Right lobe of liver (tissue), 6 donors: Measurements from ENCODE around the gene PPIL6. TPM values are rescaled to one million over a fixed set of nuclear protein-coding genes. Genes with fewer than 3 reads are reported as not detected.

ENCODE experiments used
- ATAC-seq, 4 donors: fragments of 200-7000 bp; cut with Tn5 transposase; one replicate each; pipeline ENCODE4 v1.9.1; 2020; ENCODE audit warnings: mild to moderate bottlenecking in 4 of 4, moderate library complexity in 4 of 4
- DNase-seq, 3 donors: peaks; one replicate each; pipeline ENCODE4 v3.0.0-alpha.2; 2020
- H3K27ac ChIP-seq, 3 donors: fragments of 200-600 bp; one replicate each; pipeline ENCODE4 v1.8.0; 2022
- H3K27me3 ChIP-seq, 2 donors: fragments of 200-600 bp; one replicate each; pipeline ENCODE4 v1.8.0; 2022
- H3K36me3 ChIP-seq, 4 donors: fragments of 200-600 bp; sonication (generic) in 1 of 4; one replicate each; pipeline versions ENCODE4 v1.5.1 to v1.8.0; 2017 to 2022; ENCODE audit warnings: control low read depth in 1 of 4
- H3K4me1 ChIP-seq, 4 donors: fragments of 200-600 bp; sonication (generic) in 1 of 4; one replicate each; pipeline versions ENCODE4 v1.5.1 to v1.8.0; 2017 to 2022; ENCODE audit warnings: control low read depth in 1 of 4
- H3K4me3 ChIP-seq, 3 donors: fragments of 200-600 bp; one replicate each; pipeline ENCODE4 v1.8.0; 2022
- H3K9me3 ChIP-seq, 4 donors: fragments of 200-600 bp; sonication (generic) in 1 of 4; one replicate each; pipeline versions ENCODE4 v1.5.1 to v1.8.0; 2017 to 2022; ENCODE audit warnings: control low read depth in 1 of 4
- POLR2A ChIP-seq: fragments of 450-650 bp; IDR thresholded peaks from one replicate; pipeline ENCODE4 v1.6.1; 2017; ENCODE audit warnings: antibody characterized with exemption, mild to moderate bottlenecking
- WGBS: methylation state at CpG from one replicate; pipeline ENCODE4 v1.1.6; 2018; ENCODE audit warnings: low coverage, low lambda C conversion rate; ENCODE audit not compliant: insufficient coverage; ENCODE audit errors: missing lambda C conversion rate; 5-methylcytosine and 5-hydroxymethylcytosine counted together
- intact Hi-C, 2 donors: fragments of 100-400 bp; cut with DNase I; formaldehyde crosslinking; loops; one replicate each; pipeline versions ENCODE4 v1.11.2 to v1.14.1; 2022
- total RNA-seq, 6 experiments: library from RNA; depleted of rRNA in 2 of 6; stranded (reverse); fragments of >200 nt in 2 of 6; fragmentation: NEBNext Ultra II Directional in 3 of 6; extraction: Animal tissue kit (Norgen Biotek cat#: 25700) in 3 of 6; gene quantifications; one replicate each; pipeline versions ENCODE4 v1.1.0 to v1.2.4, GENCODE V29; 2016 to 2023
- TF ChIP-seq, protein P1 (sequence below), 4 donors: fragments of 200-600 bp in 3 of 4; fragments of 450-650 bp in 1 of 4; IDR thresholded peaks; one replicate each; pipeline versions ENCODE4 v1.5.1 to v1.8.0; 2016 to 2022; ENCODE audit warnings: antibody characterized with exemption in 4 of 4, mild to moderate bottlenecking in 2 of 4
- donor health status: DM: no; HTN: yes; CAD: no.
- donor health status: DM: no; HTN: no; CAD: no.
- donor health status: DM: no; HTN: no; CAD: no.
- donor health status: DM: no; HTN: yes; CAD: no.
- donor health status: DM: no; HTN: yes; CAD: no.

Gene PPIL6
- total RNA-seq, 6 experiments from 2014 or later: 0.12 to 0.42 (median 0.33) TPM; not detected in 2

DNA sequence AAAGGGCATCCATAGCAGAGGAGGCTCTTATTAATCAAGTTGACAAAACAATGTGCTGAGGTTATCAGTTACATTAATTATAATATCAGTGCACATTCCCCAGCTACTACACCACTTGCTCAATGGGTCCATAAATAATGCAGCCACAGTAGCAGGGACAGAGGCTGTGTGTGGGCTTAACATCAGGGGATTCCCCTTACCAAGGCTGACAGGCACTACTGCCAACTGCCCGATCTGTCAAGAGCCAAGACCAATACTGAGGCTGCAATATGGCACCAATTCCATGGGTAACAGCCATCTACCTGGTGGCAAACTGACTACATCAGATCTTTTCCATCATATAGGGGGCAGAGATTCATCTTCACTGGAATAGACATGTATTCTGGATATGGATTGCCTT, 80.1 kb downstream of the PPIL6 start:
- ATAC-seq: peak in 2 of 4 donors; percentile 39 to 51

DNA sequence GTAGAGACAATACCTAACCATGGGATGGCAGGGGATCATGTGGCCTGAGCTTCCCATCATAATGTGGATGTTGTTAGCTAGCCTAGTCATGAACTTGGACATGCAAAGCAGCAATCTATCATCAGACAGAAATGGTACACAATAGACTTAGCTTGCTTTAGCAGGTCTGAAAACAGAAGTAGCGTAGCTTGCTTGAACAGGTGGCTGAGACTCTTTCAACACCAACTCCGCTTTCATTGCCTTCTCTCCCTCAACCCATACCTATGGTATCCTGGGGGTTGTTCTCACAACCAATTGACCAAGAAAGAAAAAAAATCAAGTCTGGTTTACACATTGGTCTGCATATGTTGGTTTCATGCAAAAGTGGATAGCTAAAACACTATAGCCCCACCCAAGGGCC, 81.2 kb downstream of the PPIL6 start:
- H3K27ac ChIP-seq: no peak overlapping the region
- no peaks in the 10 kb centered on the region for H3K4me1 ChIP-seq
- intact Hi-C loops: no loop called here
- ATAC-seq: no peak
- H3K27me3 ChIP-seq: no peaks in the 10 kb centered on the region
- TF ChIP-seq, protein P1, sequence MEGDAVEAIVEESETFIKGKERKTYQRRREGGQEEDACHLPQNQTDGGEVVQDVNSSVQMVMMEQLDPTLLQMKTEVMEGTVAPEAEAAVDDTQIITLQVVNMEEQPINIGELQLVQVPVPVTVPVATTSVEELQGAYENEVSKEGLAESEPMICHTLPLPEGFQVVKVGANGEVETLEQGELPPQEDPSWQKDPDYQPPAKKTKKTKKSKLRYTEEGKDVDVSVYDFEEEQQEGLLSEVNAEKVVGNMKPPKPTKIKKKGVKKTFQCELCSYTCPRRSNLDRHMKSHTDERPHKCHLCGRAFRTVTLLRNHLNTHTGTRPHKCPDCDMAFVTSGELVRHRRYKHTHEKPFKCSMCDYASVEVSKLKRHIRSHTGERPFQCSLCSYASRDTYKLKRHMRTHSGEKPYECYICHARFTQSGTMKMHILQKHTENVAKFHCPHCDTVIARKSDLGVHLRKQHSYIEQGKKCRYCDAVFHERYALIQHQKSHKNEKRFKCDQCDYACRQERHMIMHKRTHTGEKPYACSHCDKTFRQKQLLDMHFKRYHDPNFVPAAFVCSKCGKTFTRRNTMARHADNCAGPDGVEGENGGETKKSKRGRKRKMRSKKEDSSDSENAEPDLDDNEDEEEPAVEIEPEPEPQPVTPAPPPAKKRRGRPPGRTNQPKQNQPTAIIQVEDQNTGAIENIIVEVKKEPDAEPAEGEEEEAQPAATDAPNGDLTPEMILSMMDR (IDR thresholded peaks at IDR 0.05): no peak
- no peak for TF ChIP-seq POLR2A
- no peaks in the 10 kb centered on the region for H3K9me3 ChIP-seq
- WGBS: 91% methylated on average over 2 of the region's 2 CpGs
- H3K4me3 ChIP-seq: no peak overlapping the region
- DNase-seq: no peak
- H3K36me3 ChIP-seq: peaks cover 0 to 15% (median 1%) of the 10 kb centered on the region in 4 donors

More for the DNA sequence above, 80.1 kb downstream of the PPIL6 start:
- no peak for DNase-seq
- Histone ChIP-seq H3K27ac (no peak overlapping the region), H3K9me3 (no peaks in the 10 kb centered on the region), H3K4me1 (no peaks in the 10 kb centered on the region), H3K4me3 (no peak overlapping the region), H3K36me3 (peaks cover 0 to 17% (median 1%) of the 10 kb centered on the region in 4 donors), H3K27me3 (no peaks in the 10 kb centered on the region)
- intact Hi-C loops: no loop called here
- 60% methylated on average over 1 of the region's 1 CpG for WGBS
- TF ChIP-seq, protein P1 (IDR thresholded peaks at IDR 0.05): no peak
- no peak for TF ChIP-seq POLR2A

DNA sequence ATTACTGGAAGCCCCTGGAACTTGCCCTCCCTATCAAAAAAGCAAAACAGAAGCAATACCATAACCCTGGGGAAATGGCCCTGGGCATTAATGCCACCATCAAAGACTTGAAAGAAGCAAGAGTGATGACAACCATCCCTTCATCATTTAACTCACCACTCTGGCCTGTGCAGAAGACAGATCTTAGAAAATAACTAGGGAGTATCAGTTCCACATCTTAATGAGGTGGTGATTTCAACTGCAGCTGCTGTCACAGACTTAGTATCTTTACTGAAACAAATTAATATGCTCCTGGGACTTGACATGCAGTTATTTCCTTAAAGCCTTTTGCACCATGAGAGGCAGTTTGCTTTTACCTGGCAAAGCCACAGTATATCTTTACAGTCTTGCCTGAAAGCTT, 82.2 kb downstream of the PPIL6 start:
- H3K36me3 ChIP-seq: peaks cover 0 to 12% (median 1%) of the 10 kb centered on the region in 4 donors
- H3K27me3 ChIP-seq: no peaks in the 10 kb centered on the region
- intact Hi-C loops: no loop called here

DNA sequence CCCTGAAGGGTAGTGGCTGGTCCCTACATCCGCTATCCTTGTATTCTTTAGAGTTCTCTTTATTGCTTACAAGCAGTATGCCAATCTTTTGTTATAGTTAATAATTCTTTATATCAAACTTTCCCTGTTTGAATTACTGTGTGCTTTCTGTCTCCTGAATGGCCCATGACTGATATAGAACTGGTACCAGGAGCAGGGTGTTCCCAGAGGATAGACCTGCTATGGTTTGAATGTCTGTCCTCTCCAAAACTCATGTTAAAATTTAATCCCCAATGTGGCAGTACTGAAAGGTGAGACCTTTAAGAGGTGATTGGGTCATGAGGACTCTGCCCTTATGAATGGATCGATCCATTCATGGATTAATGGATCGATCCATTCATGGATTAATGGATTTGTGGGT, 84.2 kb downstream of the PPIL6 start:
- Histone ChIP-seq H3K9me3 (no peaks in the 10 kb centered on the region), H3K36me3 (peaks cover 0 to 6% (median 0%) of the 10 kb centered on the region in 4 donors), H3K27me3 (no peaks in the 10 kb centered on the region), H3K4me1 (no peaks in the 10 kb centered on the region), H3K4me3 (no peak overlapping the region), H3K27ac (no peak overlapping the region)
- DNase-seq (no peak), ATAC-seq (no peak)
- TF ChIP-seq POLR2A: no peak
- TF ChIP-seq, protein P1 (IDR thresholded peaks at IDR 0.05): no peak
- intact Hi-C loops: no loop called here
- WGBS: 86% methylated on average over 3 of the region's 3 CpGs

More for the DNA sequence above, 82.2 kb downstream of the PPIL6 start:
- no peak for DNase-seq
- ATAC-seq: no peak
- Histone ChIP-seq H3K4me3 (no peak overlapping the region), H3K4me1 (no peaks in the 10 kb centered on the region), H3K9me3 (no peaks in the 10 kb centered on the region), H3K27ac (no peak overlapping the region)
- TF ChIP-seq POLR2A: no peak
- TF ChIP-seq, protein P1 (IDR thresholded peaks at IDR 0.05): no peak
